HFF-Myc (cell line): Measurements from ENCODE around the gene ZNF880.
A peak's percentile ranks its signal among the peaks of the same experiment; 100 is the strongest.

ENCODE experiments used
- DNase-seq: peaks from one replicate; pipeline ENCODE4 v3.0.0-alpha.2; 2011; ENCODE audit warnings: low read depth; ENCODE audit errors: extremely low read depth
- H3K4me3 ChIP-seq: replicated peaks from 2 replicates; pipeline ENCODE4 v1.5.1; 2011; ENCODE audit warnings: low read depth, mild to moderate bottlenecking, control low read depth, low read length
- CTCF ChIP-seq: IDR thresholded peaks from 2 replicates; pipeline ENCODE4 v1.5.1; 2012; ENCODE audit warnings: mild to moderate bottlenecking, low read depth, low read length, control low read depth; ENCODE audit errors: missing control alignments

The ZNF880 gene

GRCh38 chr19:52343548-52343947 is 26.2 kb upstream of the ZNF880 start:
- no peak overlapping the region for H3K4me3 ChIP-seq
- TF ChIP-seq CTCF, result peak; percentile 29
- DNase-seq, result no peak

DNA sequence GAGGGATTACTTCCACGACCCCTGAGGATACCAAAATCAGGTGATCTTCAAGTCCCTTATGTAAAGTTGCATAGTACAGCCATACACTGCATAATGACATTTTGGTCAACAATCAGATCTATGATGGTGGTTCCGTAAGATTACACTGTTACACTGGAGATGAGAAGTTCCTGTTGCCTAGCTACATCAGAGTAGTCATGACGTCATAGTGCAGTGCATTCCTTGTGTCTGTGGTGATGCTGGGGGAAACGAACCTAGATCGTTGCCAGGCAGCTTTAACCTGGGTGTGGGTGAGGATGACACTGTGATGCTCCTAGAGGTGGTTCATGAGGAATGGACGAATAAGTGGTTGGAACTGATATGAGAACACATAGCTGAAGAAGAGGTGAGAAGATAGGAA is 24.6 kb upstream of the ZNF880 start:
- H3K4me3 ChIP-seq, result no peak overlapping the region
- TF ChIP-seq CTCF, result no peak
- no peak for DNase-seq

DNA sequence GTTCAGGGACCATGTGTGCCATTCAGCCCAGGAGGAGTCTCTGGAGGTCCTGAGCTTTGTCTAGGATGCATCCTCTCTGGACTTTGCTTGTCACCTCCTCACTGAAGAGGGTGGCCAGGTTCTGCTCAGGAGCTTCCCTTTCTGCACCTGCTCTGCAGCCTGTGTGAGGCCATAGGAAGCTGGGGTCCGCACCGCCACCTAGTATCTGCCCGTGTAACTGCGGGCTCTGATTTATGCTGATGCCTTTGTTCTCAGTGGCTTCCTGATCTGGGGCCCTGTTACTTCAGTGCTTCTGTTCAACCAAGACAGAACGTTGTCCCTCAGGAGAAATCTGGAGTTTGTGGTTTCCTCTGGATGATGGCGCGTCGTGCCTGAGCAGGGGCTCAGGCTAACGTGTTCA is 18.2 kb upstream of the ZNF880 start:
- no peak for DNase-seq
- no peak for TF ChIP-seq CTCF
- H3K4me3 ChIP-seq, result no peak overlapping the region

DNA sequence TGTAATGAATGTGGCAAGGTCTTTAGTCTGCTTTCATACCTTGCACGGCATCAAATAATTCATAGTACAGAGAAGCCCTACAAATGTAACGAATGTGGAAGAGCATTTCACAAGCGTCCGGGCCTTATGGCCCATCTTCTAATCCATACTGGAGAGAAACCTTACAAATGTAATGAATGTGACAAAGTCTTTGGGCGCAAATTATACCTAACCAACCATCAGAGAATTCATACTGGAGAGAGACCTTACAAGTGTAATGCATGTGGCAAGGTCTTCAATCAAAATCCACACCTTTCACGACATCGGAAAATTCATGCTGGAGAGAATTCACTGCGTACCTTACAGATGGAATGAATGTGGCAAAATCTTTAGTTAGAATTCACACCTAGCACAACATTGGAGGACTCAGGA is 3.3 kb upstream of the ZNF880 start:
- DNase-seq, result no peak
- no peak overlapping the region for H3K4me3 ChIP-seq
- TF ChIP-seq CTCF, result no peak

- peak overlapping the region; percentile 56 for H3K4me3 ChIP-seq
- DNase-seq, result no peak
- TF ChIP-seq CTCF, result no peak
Measured at GRCh38 chr19:52370341-52370710, 603 bp downstream of the ZNF880 start.

DNA sequence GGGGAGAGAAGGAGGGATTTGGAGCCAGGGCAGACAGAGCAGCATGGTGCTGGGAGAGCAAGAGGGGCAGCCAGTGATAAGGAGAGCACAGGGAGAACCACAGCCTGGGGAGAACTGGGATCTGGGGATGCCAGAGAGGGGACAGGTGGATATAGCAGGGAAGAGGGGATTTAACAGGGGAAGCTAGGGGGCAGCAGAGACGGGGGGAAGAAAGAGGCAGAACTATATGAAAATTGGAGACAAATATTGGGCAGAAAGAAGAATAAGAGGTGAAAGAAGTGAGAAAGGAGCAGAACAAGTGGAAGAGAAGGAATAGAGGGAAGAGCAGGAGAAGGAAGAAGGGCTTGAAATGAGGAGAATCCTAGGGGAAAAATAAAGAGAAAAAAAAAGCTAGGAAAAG is 21.4 kb downstream of the ZNF880 start:
- TF ChIP-seq CTCF, result no peak
- H3K4me3 ChIP-seq, result no peak overlapping the region
- no peak for DNase-seq

GRCh38 chr19:52397310-52398080 is 27.8 kb downstream of the ZNF880 start, which contains the start of gene ZNF528:
Gene ZNF528 (plus strand): TSS chr19:52397849. CDS start chr19:52402014, 4,165 bp downstream.
- H3K4me3 ChIP-seq, result peak within 1 kb of the TSS; percentile 66
- TF ChIP-seq CTCF, result no peak
- DNase-seq, result peak; percentile 66
